ENCODE results near the gene RNF166. TPM values are rescaled to one million over a fixed set of nuclear protein-coding genes. Genes with fewer than 3 reads are reported as not detected.

RNF166 gene
- total and polyA plus RNA-seq, 2 of the 13 experiments (the other 11 are each of a cell fraction or from before 2014, with no cell fraction given): 21.4 to 23.0 TPM

DNA sequence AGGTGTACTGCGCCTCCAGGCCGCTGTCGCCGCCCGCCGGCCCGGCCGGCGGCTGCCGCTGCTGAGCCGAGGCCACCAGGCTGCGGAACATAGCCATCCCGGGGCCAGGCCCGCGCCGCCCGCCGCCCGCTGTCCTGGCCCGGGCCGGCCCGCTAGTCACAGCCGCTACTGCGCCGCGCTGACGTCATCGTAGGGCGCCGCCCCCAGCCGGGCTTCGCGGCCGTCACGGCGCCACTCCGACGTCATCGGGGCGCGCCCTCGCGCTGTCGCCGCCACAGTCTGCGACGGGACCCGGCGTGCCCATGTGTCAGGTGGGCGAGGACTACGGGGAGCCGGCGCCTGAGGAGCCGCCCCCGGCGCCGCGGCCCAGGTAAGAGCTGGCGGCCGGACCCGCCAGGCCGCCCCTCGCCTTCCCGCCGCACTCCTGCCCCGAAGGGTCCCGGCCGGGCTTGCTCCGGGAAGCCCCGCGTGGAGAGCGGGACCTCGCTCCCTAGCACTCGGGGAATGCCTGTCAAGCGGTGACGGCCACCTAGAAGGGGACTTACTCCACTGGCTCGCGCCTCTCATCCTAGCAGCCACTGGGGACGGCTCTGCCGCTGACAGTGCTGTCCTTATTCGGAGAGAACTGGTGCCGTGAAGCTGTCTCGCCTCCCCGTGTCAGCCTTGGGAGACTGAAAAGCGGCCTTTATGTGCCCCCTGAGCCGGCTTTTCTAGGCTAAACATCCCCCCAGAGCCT lies at the start of gene RNF166, which contains the start of gene CTU2 (continued):
- TF ChIP-seq BRF2 (CRISPR knock-in tag; IDR thresholded peaks at IDR 0.05): no peak; the same call in 1 of the 2 replicates
- TF ChIP-seq ZNF850 (CRISPR knock-in tag; conservative IDR thresholded peaks at IDR 0.05): no peak; the same call in 1 of the 2 replicates
- peak; percentile 80 for TF ChIP-seq ZNF768 (CRISPR knock-in tag; IDR thresholded peaks at IDR 0.05)
- TF ChIP-seq ZFP90 (CRISPR knock-in tag; IDR thresholded peaks at IDR 0.05; ENCODE audit: borderline replicate concordance): peak; percentile 58; the same call in 1 of the 2 replicates
- TF ChIP-seq, protein P1, sequence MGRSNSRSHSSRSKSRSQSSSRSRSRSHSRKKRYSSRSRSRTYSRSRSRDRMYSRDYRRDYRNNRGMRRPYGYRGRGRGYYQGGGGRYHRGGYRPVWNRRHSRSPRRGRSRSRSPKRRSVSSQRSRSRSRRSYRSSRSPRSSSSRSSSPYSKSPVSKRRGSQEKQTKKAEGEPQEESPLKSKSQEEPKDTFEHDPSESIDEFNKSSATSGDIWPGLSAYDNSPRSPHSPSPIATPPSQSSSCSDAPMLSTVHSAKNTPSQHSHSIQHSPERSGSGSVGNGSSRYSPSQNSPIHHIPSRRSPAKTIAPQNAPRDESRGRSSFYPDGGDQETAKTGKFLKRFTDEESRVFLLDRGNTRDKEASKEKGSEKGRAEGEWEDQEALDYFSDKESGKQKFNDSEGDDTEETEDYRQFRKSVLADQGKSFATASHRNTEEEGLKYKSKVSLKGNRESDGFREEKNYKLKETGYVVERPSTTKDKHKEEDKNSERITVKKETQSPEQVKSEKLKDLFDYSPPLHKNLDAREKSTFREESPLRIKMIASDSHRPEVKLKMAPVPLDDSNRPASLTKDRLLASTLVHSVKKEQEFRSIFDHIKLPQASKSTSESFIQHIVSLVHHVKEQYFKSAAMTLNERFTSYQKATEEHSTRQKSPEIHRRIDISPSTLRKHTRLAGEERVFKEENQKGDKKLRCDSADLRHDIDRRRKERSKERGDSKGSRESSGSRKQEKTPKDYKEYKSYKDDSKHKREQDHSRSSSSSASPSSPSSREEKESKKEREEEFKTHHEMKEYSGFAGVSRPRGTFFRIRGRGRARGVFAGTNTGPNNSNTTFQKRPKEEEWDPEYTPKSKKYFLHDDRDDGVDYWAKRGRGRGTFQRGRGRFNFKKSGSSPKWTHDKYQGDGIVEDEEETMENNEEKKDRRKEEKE (IDR thresholded peaks at IDR 0.05): no peak
- TF ChIP-seq, protein P2, sequence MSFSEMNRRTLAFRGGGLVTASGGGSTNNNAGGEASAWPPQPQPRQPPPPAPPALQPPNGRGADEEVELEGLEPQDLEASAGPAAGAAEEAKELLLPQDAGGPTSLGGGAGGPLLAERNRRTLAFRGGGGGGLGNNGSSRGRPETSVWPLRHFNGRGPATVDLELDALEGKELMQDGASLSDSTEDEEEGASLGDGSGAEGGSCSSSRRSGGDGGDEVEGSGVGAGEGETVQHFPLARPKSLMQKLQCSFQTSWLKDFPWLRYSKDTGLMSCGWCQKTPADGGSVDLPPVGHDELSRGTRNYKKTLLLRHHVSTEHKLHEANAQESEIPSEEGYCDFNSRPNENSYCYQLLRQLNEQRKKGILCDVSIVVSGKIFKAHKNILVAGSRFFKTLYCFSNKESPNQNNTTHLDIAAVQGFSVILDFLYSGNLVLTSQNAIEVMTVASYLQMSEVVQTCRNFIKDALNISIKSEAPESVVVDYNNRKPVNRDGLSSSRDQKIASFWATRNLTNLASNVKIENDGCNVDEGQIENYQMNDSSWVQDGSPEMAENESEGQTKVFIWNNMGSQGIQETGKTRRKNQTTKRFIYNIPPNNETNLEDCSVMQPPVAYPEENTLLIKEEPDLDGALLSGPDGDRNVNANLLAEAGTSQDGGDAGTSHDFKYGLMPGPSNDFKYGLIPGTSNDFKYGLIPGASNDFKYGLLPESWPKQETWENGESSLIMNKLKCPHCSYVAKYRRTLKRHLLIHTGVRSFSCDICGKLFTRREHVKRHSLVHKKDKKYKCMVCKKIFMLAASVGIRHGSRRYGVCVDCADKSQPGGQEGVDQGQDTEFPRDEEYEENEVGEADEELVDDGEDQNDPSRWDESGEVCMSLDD (CRISPR knock-in tag; IDR thresholded peaks at IDR 0.05; ENCODE audit: borderline replicate concordance): 0 out of 2 replicates have a peak, but pooled peaks have one; percentile 62
- peak; percentile 68; the same call in 1 of the 2 replicates for TF ChIP-seq ZBTB26 (CRISPR knock-in tag; IDR thresholded peaks at IDR 0.05; ENCODE audit: borderline replicate concordance)
- TF ChIP-seq TBX2 (CRISPR knock-in tag; IDR thresholded peaks at IDR 0.05; ENCODE audit: borderline replicate concordance): peak; percentile 39; the same call in 1 of the 2 replicates
- TF ChIP-seq TFDP1 (CRISPR knock-in tag; IDR thresholded peaks at IDR 0.05; ENCODE audit: borderline replicate concordance): peak; percentile 89
- peak; percentile 27 for TF ChIP-seq ZNF501 (CRISPR knock-in tag; IDR thresholded peaks at IDR 0.05)
- no peak for TF ChIP-seq U2AF2 (IDR thresholded peaks at IDR 0.05; ENCODE audit: low read depth, low read length)
- TF ChIP-seq, protein P3, sequence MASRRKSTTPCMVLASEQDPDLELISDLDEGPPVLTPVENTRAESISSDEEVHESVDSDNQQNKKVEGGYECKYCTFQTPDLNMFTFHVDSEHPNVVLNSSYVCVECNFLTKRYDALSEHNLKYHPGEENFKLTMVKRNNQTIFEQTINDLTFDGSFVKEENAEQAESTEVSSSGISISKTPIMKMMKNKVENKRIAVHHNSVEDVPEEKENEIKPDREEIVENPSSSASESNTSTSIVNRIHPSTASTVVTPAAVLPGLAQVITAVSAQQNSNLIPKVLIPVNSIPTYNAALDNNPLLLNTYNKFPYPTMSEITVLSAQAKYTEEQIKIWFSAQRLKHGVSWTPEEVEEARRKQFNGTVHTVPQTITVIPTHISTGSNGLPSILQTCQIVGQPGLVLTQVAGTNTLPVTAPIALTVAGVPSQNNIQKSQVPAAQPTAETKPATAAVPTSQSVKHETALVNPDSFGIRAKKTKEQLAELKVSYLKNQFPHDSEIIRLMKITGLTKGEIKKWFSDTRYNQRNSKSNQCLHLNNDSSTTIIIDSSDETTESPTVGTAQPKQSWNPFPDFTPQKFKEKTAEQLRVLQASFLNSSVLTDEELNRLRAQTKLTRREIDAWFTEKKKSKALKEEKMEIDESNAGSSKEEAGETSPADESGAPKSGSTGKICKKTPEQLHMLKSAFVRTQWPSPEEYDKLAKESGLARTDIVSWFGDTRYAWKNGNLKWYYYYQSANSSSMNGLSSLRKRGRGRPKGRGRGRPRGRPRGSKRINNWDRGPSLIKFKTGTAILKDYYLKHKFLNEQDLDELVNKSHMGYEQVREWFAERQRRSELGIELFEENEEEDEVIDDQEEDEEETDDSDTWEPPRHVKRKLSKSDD (CRISPR knock-in tag; IDR thresholded peaks at IDR 0.05; ENCODE audit: low read depth): peak; percentile 100
- TF ChIP-seq ZSCAN9 (CRISPR knock-in tag; IDR thresholded peaks at IDR 0.05; ENCODE audit: borderline replicate concordance): no peak
- TF ChIP-seq HES4 (CRISPR knock-in tag; IDR thresholded peaks at IDR 0.05; ENCODE audit: borderline replicate concordance): peak; percentile 65; the same call in 1 of the 2 replicates
